Upper lobe of left lung (tissue), 6 donors: ENCODE data around the gene MAP4K4. TPM values are rescaled to one million over a fixed set of nuclear protein-coding genes. Genes with fewer than 3 reads are reported as not detected.
"Not testable (repeated sequence)": the region's sequence is repeated elsewhere in the genome, so short reads cannot be mapped to it uniquely, and the experiment has no call there.

Experiments
- ATAC-seq, 2 donors: fragments of 200-7000 bp; cut with Tn5 transposase; one replicate each; pipeline ENCODE4 v1.9.1; 2022; ENCODE audit warnings: mild to moderate bottlenecking in 2 of 2, moderate library complexity in 2 of 2; ENCODE audit not compliant: low FRiP score in 2 of 2
- DNase-seq, 2 donors: peaks; one replicate each; pipeline ENCODE4 v3.0.0-alpha.2; 2019 to 2020
- H3K27ac ChIP-seq, 4 donors: fragments of 200-600 bp; sonication (generic); one replicate each; pipeline ENCODE4 v1.5.1; 2016 to 2019
- H3K27me3 ChIP-seq, 4 donors: fragments of 200-600 bp; sonication (generic); one replicate each; pipeline ENCODE4 v1.5.1; 2017 to 2019
- H3K36me3 ChIP-seq, 4 donors: fragments of 200-600 bp; sonication (generic); one replicate each; pipeline ENCODE4 v1.5.1; 2016 to 2019
- H3K4me1 ChIP-seq, 4 donors: fragments of 200-600 bp; sonication (generic); one replicate each; pipeline ENCODE4 v1.5.1; 2018 to 2019
- H3K4me3 ChIP-seq, 4 donors: fragments of 200-600 bp; sonication (generic); one replicate each; pipeline ENCODE4 v1.5.1; 2017 to 2019; ENCODE audit warnings: mild to moderate bottlenecking in 2 of 4, moderate library complexity in 1 of 4
- H3K9me3 ChIP-seq, 4 donors: fragments of 200-600 bp; sonication (generic); one replicate each; pipeline ENCODE4 v1.5.1; 2018 to 2019
- CTCF ChIP-seq, 6 experiments: fragments of 450-650 bp in 4 of 6; fragments of 200-600 bp in 2 of 6; sonication (generic) in 2 of 6; IDR thresholded peaks; one replicate each; pipeline ENCODE4 v1.5.1; 2016 to 2019; ENCODE audit warnings: antibody characterized with exemption in 6 of 6
- EP300 ChIP-seq, 4 donors: sonication (generic); formaldehyde crosslinking; IDR thresholded peaks; one replicate each; pipeline ENCODE4 v1.5.1; 2017; ENCODE audit warnings: antibody characterized with exemption in 4 of 4, control low read depth in 2 of 4
- POLR2A ChIP-seq, 4 donors: fragments of 450-650 bp; IDR thresholded peaks; one replicate each; pipeline ENCODE4 v1.5.1; 2016 to 2017; ENCODE audit warnings: antibody characterized with exemption in 4 of 4, mild to moderate bottlenecking in 2 of 4
- POLR2AphosphoS5 ChIP-seq, 2 donors: sonication (generic); formaldehyde crosslinking; IDR thresholded peaks; one replicate each; pipeline ENCODE4 v1.5.1; 2017; ENCODE audit warnings: antibody characterized with exemption in 2 of 2
- WGBS, 2 donors: methylation state at CpG; one replicate each; pipeline ENCODE4 v1.1.5; 2017 to 2018; 5-methylcytosine and 5-hydroxymethylcytosine counted together
- total RNA-seq, 6 donors: library from RNA; depleted of rRNA in 4 of 6; stranded (reverse); fragments of >200 nt in 4 of 6; gene quantifications; one replicate each; pipeline versions ENCODE4 v1.1.0 to v1.2.1, GENCODE V29; 2016 to 2021
- donor health status: DM: no; HTN: no; CAD: no; lungs with moderate emphysema.
- donor health status: DM: no; HTN: yes; CAD: no; lungs with severe emphysema.

Gene MAP4K4
- total RNA-seq, 6 donors from 2014 or later: 49.8 to 88.0 (median 56.4) TPM

GRCh38 chr2:101771910-101772321, 74.4 kb downstream of the MAP4K4 start:
- Histone ChIP-seq H3K36me3 (no peaks in the 10 kb centered on the region), H3K4me1 (peaks cover 22 to 63% (median 45%) of the 10 kb centered on the region in 4 donors), H3K27me3 (no peaks in the 10 kb centered on the region), H3K4me3 (no peak overlapping the region), H3K9me3 (no peaks in the 10 kb centered on the region), H3K27ac (no peak overlapping the region)
- 88 to 100% methylated on average over 2 of the region's 2 CpGs for WGBS, 2 donors
- no peak for ATAC-seq
- DNase-seq: no peak
- no peak for TF ChIP-seq POLR2A (IDR thresholded peaks at IDR 0.05)
- TF ChIP-seq EP300 (IDR thresholded peaks at IDR 0.05): no peak
- no peak for TF ChIP-seq CTCF (IDR thresholded peaks at IDR 0.05)
- no peak for TF ChIP-seq POLR2AphosphoS5 (IDR thresholded peaks at IDR 0.05)

GRCh38 chr2:101773137-101773536, 75.6 kb downstream of the MAP4K4 start:
- WGBS, 2 donors: 60 to 63% methylated on average over 5 of the region's 5 CpGs
- H3K4me1 ChIP-seq: peaks cover 12 to 56% (median 37%) of the 10 kb centered on the region in 4 donors
- no peaks in the 10 kb centered on the region for H3K36me3 ChIP-seq

GRCh38 chr2:101773961-101774360, 76.5 kb downstream of the MAP4K4 start:
- not testable (repeated sequence) for H3K27ac ChIP-seq, DNase-seq, H3K27me3 ChIP-seq, H3K36me3 ChIP-seq, ATAC-seq, H3K4me3 ChIP-seq, H3K9me3 ChIP-seq
- WGBS, 2 donors: 57 to 72% methylated on average over 3 of the region's 3 CpGs
- peaks cover 5 to 48% (median 37%) of the 10 kb centered on the region in 4 donors for H3K4me1 ChIP-seq

More at GRCh38 chr2:101773137-101773536, 75.6 kb downstream of the MAP4K4 start:
- no peak overlapping the region for H3K4me3 ChIP-seq
- no peak for ATAC-seq
- H3K27ac ChIP-seq: no peak overlapping the region
- no peaks in the 10 kb centered on the region for H3K27me3 ChIP-seq
- TF ChIP-seq POLR2A (IDR thresholded peaks at IDR 0.05) (no peak), CTCF (IDR thresholded peaks at IDR 0.05) (no peak), EP300 (IDR thresholded peaks at IDR 0.05) (no peak), POLR2AphosphoS5 (IDR thresholded peaks at IDR 0.05) (no peak)
- no peak for DNase-seq
- no peaks in the 10 kb centered on the region for H3K9me3 ChIP-seq

GRCh38 chr2:101775092-101775491, 77.6 kb downstream of the MAP4K4 start:
- peaks cover 5 to 45% (median 35%) of the 10 kb centered on the region in 4 donors for H3K4me1 ChIP-seq
- no peaks in the 10 kb centered on the region for H3K9me3 ChIP-seq
- WGBS, 2 donors: 92 to 93% methylated on average over 2 of the region's 2 CpGs
- ATAC-seq (no peak), DNase-seq (no peak)
- H3K4me3 ChIP-seq: no peak overlapping the region
- TF ChIP-seq CTCF (IDR thresholded peaks at IDR 0.05) (no peak), POLR2A (IDR thresholded peaks at IDR 0.05) (no peak), EP300 (IDR thresholded peaks at IDR 0.05) (no peak), POLR2AphosphoS5 (IDR thresholded peaks at IDR 0.05) (no peak)
- no peaks in the 10 kb centered on the region for H3K36me3 ChIP-seq
- H3K27ac ChIP-seq: no peak overlapping the region
- H3K27me3 ChIP-seq: no peaks in the 10 kb centered on the region

- 82 to 92% methylated on average over 8 of the region's 8 CpGs for WGBS, 2 donors
- ATAC-seq (no peak), DNase-seq (no peak)
- H3K9me3 ChIP-seq: no peaks in the 10 kb centered on the region
- H3K27ac ChIP-seq: no peak overlapping the region
- H3K36me3 ChIP-seq: no peaks in the 10 kb centered on the region
- H3K27me3 ChIP-seq: no peaks in the 10 kb centered on the region
- H3K4me1 ChIP-seq: peaks cover 5 to 46% (median 36%) of the 10 kb centered on the region in 4 donors
- TF ChIP-seq EP300 (IDR thresholded peaks at IDR 0.05): no peak
- TF ChIP-seq POLR2AphosphoS5 (IDR thresholded peaks at IDR 0.05): no peak
- no peak for TF ChIP-seq POLR2A (IDR thresholded peaks at IDR 0.05)
- no peak for TF ChIP-seq CTCF (IDR thresholded peaks at IDR 0.05)
- H3K4me3 ChIP-seq: no peak overlapping the region
These were observed 78.1 kb downstream of the MAP4K4 start for GRCh38 chr2:101775636-101776035.
